ENCODE measurements around the gene SLC22A7.
A peak's percentile ranks its signal among the peaks of the same experiment; 100 is the strongest.

Gene SLC22A7

GRCh38 chr6:43291708-43292107 is 6.4 kb upstream of the SLC22A7 start:
- no peaks in the 10 kb centered on the region for H3K4me1 ChIP-seq (ENCODE audit: control insufficient read depth in 1 of 2, insufficient read depth in 2 of 2, low read length in 2 of 2)
- DNase-seq: no peak
- no peak overlapping the region for H3K27ac ChIP-seq (ENCODE audit: low read depth, low read length)
- H3K14ac ChIP-seq (ENCODE audit: low read length): no peak overlapping the region
- no CpG with 5 or more reads among the region's 2 CpGs for WGBS (ENCODE audit: extremely low coverage, insufficient coverage, insufficient read length)
- no peak overlapping the region for H4K12ac ChIP-seq (ENCODE audit: low read depth, low read length)
- H2AFZ ChIP-seq (ENCODE audit: insufficient read depth, low read length, poor library complexity): no peak overlapping the region
- no peaks in the 10 kb centered on the region for H3K27me3 ChIP-seq (ENCODE audit: insufficient read depth, low read length)
- H3K4me3 ChIP-seq (ENCODE audit: low read depth, low read length): no peak overlapping the region
- no peak overlapping the region for H3K18ac ChIP-seq (ENCODE audit: low read length)
- no peak overlapping the region for H2BK120ac ChIP-seq (ENCODE audit: insufficient read depth, low read length, poor library complexity)
- no peak overlapping the region for H4K8ac ChIP-seq (ENCODE audit: low read depth, low read length)
- H3K9me3 ChIP-seq (ENCODE audit: insufficient read depth, low read depth, low read length): peaks cover 3% of the 10 kb centered on the region
- no peaks in the 10 kb centered on the region for H3K79me1 ChIP-seq (ENCODE audit: low read length)
- H3K23ac ChIP-seq (ENCODE audit: low read length): no peak overlapping the region
- no peaks in the 10 kb centered on the region for H3K79me2 ChIP-seq (ENCODE audit: control insufficient read depth, insufficient read depth, low read length, poor library complexity)
- no peak overlapping the region for H2BK5ac ChIP-seq (ENCODE audit: low read depth, low read length, poor library complexity)
- no peak overlapping the region for H3K4me2 ChIP-seq (ENCODE audit: low read length)
- no peaks in the 10 kb centered on the region for H3K36me3 ChIP-seq (ENCODE audit: control insufficient read depth in 1 of 2, insufficient read depth in 2 of 2, low read length in 2 of 2)
- no peak overlapping the region for H3K4ac ChIP-seq (ENCODE audit: low read depth, low read length)
- H2BK12ac ChIP-seq (ENCODE audit: low read length): no peak overlapping the region
- no peak overlapping the region for H3K9ac ChIP-seq (ENCODE audit: low read length)
- H2AK5ac ChIP-seq (ENCODE audit: low read length): no peak overlapping the region
- H4K91ac ChIP-seq (ENCODE audit: low read depth, low read length): no peak overlapping the region

GRCh38 chr6:43292341-43292740 is 5.7 kb upstream of the SLC22A7 start:
- H4K12ac ChIP-seq (ENCODE audit: low read depth, low read length): no peak overlapping the region
- no peak overlapping the region for H3K4me3 ChIP-seq (ENCODE audit: low read depth, low read length)
- no peak overlapping the region for H3K27ac ChIP-seq (ENCODE audit: low read depth, low read length)
- H2BK120ac ChIP-seq (ENCODE audit: insufficient read depth, low read length, poor library complexity): no peak overlapping the region
- H3K9ac ChIP-seq (ENCODE audit: low read length): no peak overlapping the region
- H2BK12ac ChIP-seq (ENCODE audit: low read length): no peak overlapping the region
- H3K36me3 ChIP-seq (ENCODE audit: control insufficient read depth in 1 of 2, insufficient read depth in 2 of 2, low read length in 2 of 2): no peaks in the 10 kb centered on the region
- no peak overlapping the region for H3K4me2 ChIP-seq (ENCODE audit: low read length)
- no peak overlapping the region for H3K4ac ChIP-seq (ENCODE audit: low read depth, low read length)
- H3K9me3 ChIP-seq (ENCODE audit: insufficient read depth, low read depth, low read length): peaks cover 3% of the 10 kb centered on the region
- H3K79me1 ChIP-seq (ENCODE audit: low read length): no peaks in the 10 kb centered on the region
- no CpG with 5 or more reads among the region's 6 CpGs for WGBS (ENCODE audit: extremely low coverage, insufficient coverage, insufficient read length)
- no peak overlapping the region for H2AFZ ChIP-seq (ENCODE audit: insufficient read depth, low read length, poor library complexity)
- no peak overlapping the region for H3K23ac ChIP-seq (ENCODE audit: low read length)
- no peak overlapping the region for H4K8ac ChIP-seq (ENCODE audit: low read depth, low read length)
- H3K27me3 ChIP-seq (ENCODE audit: insufficient read depth, low read length): no peaks in the 10 kb centered on the region
- H3K14ac ChIP-seq (ENCODE audit: low read length): no peak overlapping the region
- no peak overlapping the region for H4K91ac ChIP-seq (ENCODE audit: low read depth, low read length)
- no peak for DNase-seq
- no peak overlapping the region for H3K18ac ChIP-seq (ENCODE audit: low read length)
- H2AK5ac ChIP-seq (ENCODE audit: low read length): no peak overlapping the region
- H2BK5ac ChIP-seq (ENCODE audit: low read depth, low read length, poor library complexity): no peak overlapping the region
- no peaks in the 10 kb centered on the region for H3K79me2 ChIP-seq (ENCODE audit: control insufficient read depth, insufficient read depth, low read length, poor library complexity)
- no peaks in the 10 kb centered on the region for H3K4me1 ChIP-seq (ENCODE audit: control insufficient read depth in 1 of 2, insufficient read depth in 2 of 2, low read length in 2 of 2)

GRCh38 chr6:43292763-43293318 is 5.2 kb upstream of the SLC22A7 start:
- H3K4me3 ChIP-seq (ENCODE audit: low read depth, low read length): no peak overlapping the region
- no peaks in the 10 kb centered on the region for H3K27me3 ChIP-seq (ENCODE audit: insufficient read depth, low read length)
- DNase-seq: no peak
- H3K18ac ChIP-seq (ENCODE audit: low read length): no peak overlapping the region
- H2AFZ ChIP-seq (ENCODE audit: insufficient read depth, low read length, poor library complexity): no peak overlapping the region
- H3K14ac ChIP-seq (ENCODE audit: low read length): no peak overlapping the region
- H2BK12ac ChIP-seq (ENCODE audit: low read length): no peak overlapping the region
- H4K12ac ChIP-seq (ENCODE audit: low read depth, low read length): no peak overlapping the region
- H3K4ac ChIP-seq (ENCODE audit: low read depth, low read length): no peak overlapping the region
- H3K27ac ChIP-seq (ENCODE audit: low read depth, low read length): no peak overlapping the region
- no peak overlapping the region for H2BK120ac ChIP-seq (ENCODE audit: insufficient read depth, low read length, poor library complexity)
- H3K36me3 ChIP-seq (ENCODE audit: control insufficient read depth in 1 of 2, insufficient read depth in 2 of 2, low read length in 2 of 2): no peaks in the 10 kb centered on the region
- H3K9me3 ChIP-seq (ENCODE audit: insufficient read depth, low read depth, low read length): peaks cover 3% of the 10 kb centered on the region
- no CpG with 5 or more reads among the region's 5 CpGs for WGBS (ENCODE audit: extremely low coverage, insufficient coverage, insufficient read length)
- H3K4me1 ChIP-seq (ENCODE audit: control insufficient read depth in 1 of 2, insufficient read depth in 2 of 2, low read length in 2 of 2): no peaks in the 10 kb centered on the region
- no peak overlapping the region for H4K8ac ChIP-seq (ENCODE audit: low read depth, low read length)
- no peak overlapping the region for H3K23ac ChIP-seq (ENCODE audit: low read length)
- H3K9ac ChIP-seq (ENCODE audit: low read length): no peak overlapping the region
- H3K4me2 ChIP-seq (ENCODE audit: low read length): no peak overlapping the region
- H4K91ac ChIP-seq (ENCODE audit: low read depth, low read length): no peak overlapping the region
- H3K79me2 ChIP-seq (ENCODE audit: control insufficient read depth, insufficient read depth, low read length, poor library complexity): no peaks in the 10 kb centered on the region
- no peak overlapping the region for H2AK5ac ChIP-seq (ENCODE audit: low read length)
- H2BK5ac ChIP-seq (ENCODE audit: low read depth, low read length, poor library complexity): no peak overlapping the region
- H3K79me1 ChIP-seq (ENCODE audit: low read length): no peaks in the 10 kb centered on the region

- Histone ChIP-seq H2BK120ac (ENCODE audit: insufficient read depth, low read length, poor library complexity) (no peak overlapping the region), H3K4me1 (ENCODE audit: control insufficient read depth in 1 of 2, insufficient read depth in 2 of 2, low read length in 2 of 2) (no peaks in the 10 kb centered on the region), H3K23ac (ENCODE audit: low read length) (peak overlapping the region; percentile 76), H2AK5ac (ENCODE audit: low read length) (no peak overlapping the region), H3K4ac (ENCODE audit: low read depth, low read length) (no peak overlapping the region), H3K9me3 (ENCODE audit: insufficient read depth, low read depth, low read length) (peaks cover 7% of the 10 kb centered on the region), H3K36me3 (ENCODE audit: control insufficient read depth in 1 of 2, insufficient read depth in 2 of 2, low read length in 2 of 2) (no peaks in the 10 kb centered on the region), H3K27ac (ENCODE audit: low read depth, low read length) (no peak overlapping the region), H3K27me3 (ENCODE audit: insufficient read depth, low read length) (no peaks in the 10 kb centered on the region), H2AFZ (ENCODE audit: insufficient read depth, low read length, poor library complexity) (no peak overlapping the region), H3K9ac (ENCODE audit: low read length) (no peak overlapping the region), H3K4me2 (ENCODE audit: low read length) (no peak overlapping the region), H4K12ac (ENCODE audit: low read depth, low read length) (no peak overlapping the region), H4K8ac (ENCODE audit: low read depth, low read length) (no peak overlapping the region), H2BK5ac (ENCODE audit: low read depth, low read length, poor library complexity) (no peak overlapping the region), H3K18ac (ENCODE audit: low read length) (no peak overlapping the region), H3K79me1 (ENCODE audit: low read length) (no peaks in the 10 kb centered on the region), H3K4me3 (ENCODE audit: low read depth, low read length) (peak overlapping the region; percentile 1), H4K91ac (ENCODE audit: low read depth, low read length) (no peak overlapping the region), H3K79me2 (ENCODE audit: control insufficient read depth, insufficient read depth, low read length, poor library complexity) (no peaks in the 10 kb centered on the region), H3K14ac (ENCODE audit: low read length) (no peak overlapping the region), H2BK12ac (ENCODE audit: low read length) (no peak overlapping the region)
- no peak for DNase-seq
- 100% methylated on average over 1 of the region's 3 CpGs for WGBS (ENCODE audit: extremely low coverage, insufficient coverage, insufficient read length)
Measured at GRCh38 chr6:43293698-43294097, 4.4 kb upstream of the SLC22A7 start.

Measured in trophoblast cell (in vitro differentiated cells and primary cell).